KMS-11 (cell line): ENCODE results near the gene TMIGD3.

Experiments used
- H2AFZ ChIP-seq: fragments of 200-600 bp; sonication (generic); 2 replicates; pipeline ENCODE4 v1.6.1; 2016; ENCODE audit warnings: antibody characterized with exemption, mixed run types, low read depth
- H3K27ac ChIP-seq: fragments of 200-600 bp; sonication (generic); 2 replicates; pipeline ENCODE4 v1.6.1; 2016; ENCODE audit warnings: mild to moderate bottlenecking, mixed run types
- H3K27me3 ChIP-seq: fragments of 200-600 bp; sonication (generic); 2 replicates; pipeline ENCODE4 v1.6.1; 2017; ENCODE audit warnings: mild to moderate bottlenecking, low read depth, mixed run types, moderate library complexity; ENCODE audit not compliant: insufficient read depth
- H3K36me3 ChIP-seq: fragments of 200-600 bp; sonication (generic); 2 replicates; pipeline ENCODE4 v1.6.1; 2017; ENCODE audit warnings: mild to moderate bottlenecking, mixed run types; ENCODE audit not compliant: insufficient read depth
- H3K4me1 ChIP-seq: fragments of 200-600 bp; sonication (generic); 2 replicates; pipeline ENCODE4 v1.6.1; 2016; ENCODE audit warnings: mild to moderate bottlenecking, low read depth, mixed run types; ENCODE audit not compliant: poor library complexity, severe bottlenecking
- H3K4me2 ChIP-seq: fragments of 200-600 bp; sonication (generic); 2 replicates; pipeline ENCODE4 v1.7.0; 2016; ENCODE audit warnings: mild to moderate bottlenecking, mixed run types
- H3K4me3 ChIP-seq: fragments of 200-600 bp; sonication (generic); IDR thresholded peaks from 2 replicates; pipeline ENCODE4 v1.6.1; 2017; ENCODE audit warnings: low read depth, low read length, mixed read lengths; ENCODE audit not compliant: insufficient read depth
- H3K79me2 ChIP-seq: fragments of 200-600 bp; sonication (generic); 2 replicates; pipeline ENCODE4 v1.6.1; 2016; ENCODE audit warnings: low read depth, mixed run types; ENCODE audit not compliant: insufficient read depth
- H3K9ac ChIP-seq: fragments of 200-600 bp; sonication (generic); 2 replicates; pipeline ENCODE4 v1.6.1; 2016; ENCODE audit warnings: mild to moderate bottlenecking, mixed run types
- H4K20me1 ChIP-seq: fragments of 200-600 bp; sonication (generic); 2 replicates; pipeline ENCODE4 v1.6.1; 2016; ENCODE audit warnings: mild to moderate bottlenecking, mixed run types; ENCODE audit not compliant: insufficient read depth
- CTCF ChIP-seq: fragments of 200-600 bp; sonication (generic); conservative IDR thresholded peaks from 2 replicates; pipeline ENCODE4 v1.6.1; 2017; ENCODE audit warnings: low read depth, mild to moderate bottlenecking, antibody characterized with exemption, low read length, moderate library complexity, mixed read lengths

TMIGD3 gene

GRCh38 chr1:111474521-111474920 is 28.9 kb downstream of the TMIGD3 start:
- Histone ChIP-seq H3K4me3 (no peak overlapping the region), H3K27ac (no peak overlapping the region), H3K4me1 (peaks cover 26% of the 10 kb centered on the region), H4K20me1 (no peaks in the 10 kb centered on the region), H3K9ac (no peak overlapping the region), H3K4me2 (no peak overlapping the region), H2AFZ (no peak overlapping the region), H3K36me3 (no peaks in the 10 kb centered on the region), H3K27me3 (peaks cover 24% of the 10 kb centered on the region; the same call in 1 of the 2 replicates), H3K79me2 (no peaks in the 10 kb centered on the region)
- TF ChIP-seq CTCF, result no peak

GRCh38 chr1:111474106-111474505 is 29.3 kb downstream of the TMIGD3 start:
- no peak overlapping the region for H3K4me2 ChIP-seq
- H3K4me3 ChIP-seq, result no peak overlapping the region
- no peaks in the 10 kb centered on the region for H3K79me2 ChIP-seq
- no peak for TF ChIP-seq CTCF
- H3K27ac ChIP-seq, result no peak overlapping the region
- H3K36me3 ChIP-seq, result no peaks in the 10 kb centered on the region
- no peaks in the 10 kb centered on the region for H4K20me1 ChIP-seq
- H2AFZ ChIP-seq, result no peak overlapping the region
- peaks cover 26% of the 10 kb centered on the region for H3K4me1 ChIP-seq
- H3K9ac ChIP-seq, result no peak overlapping the region
- H3K27me3 ChIP-seq, result peaks cover 22% of the 10 kb centered on the region; the same call in 1 of the 2 replicates

GRCh38 chr1:111471538-111471937 is 31.9 kb downstream of the TMIGD3 start:
- Histone ChIP-seq H3K79me2 (no peaks in the 10 kb centered on the region), H3K9ac (no peak overlapping the region), H3K36me3 (no peaks in the 10 kb centered on the region), H3K4me1 (peaks cover 12% of the 10 kb centered on the region), H3K4me2 (no peak overlapping the region), H3K27ac (no peak overlapping the region), H3K4me3 (no peak overlapping the region), H4K20me1 (no peaks in the 10 kb centered on the region), H3K27me3 (peaks cover 9% of the 10 kb centered on the region; the same call in 1 of the 2 replicates), H2AFZ (no peak overlapping the region)
- no peak for TF ChIP-seq CTCF

- Histone ChIP-seq H3K79me2 (no peaks in the 10 kb centered on the region), H3K27me3 (peaks cover 6% of the 10 kb centered on the region; the same call in 1 of the 2 replicates), H3K9ac (no peak overlapping the region), H3K4me2 (no peak overlapping the region), H2AFZ (no peak overlapping the region), H4K20me1 (no peaks in the 10 kb centered on the region), H3K27ac (no peak overlapping the region), H3K36me3 (no peaks in the 10 kb centered on the region), H3K4me1 (peaks cover 7% of the 10 kb centered on the region), H3K4me3 (no peak overlapping the region)
- TF ChIP-seq CTCF, result no peak
Measured at GRCh38 chr1:111471012-111471411, 32.4 kb downstream of the TMIGD3 start.
